ENCODE results near the gene ZFR.

Gene ZFR

DNA sequence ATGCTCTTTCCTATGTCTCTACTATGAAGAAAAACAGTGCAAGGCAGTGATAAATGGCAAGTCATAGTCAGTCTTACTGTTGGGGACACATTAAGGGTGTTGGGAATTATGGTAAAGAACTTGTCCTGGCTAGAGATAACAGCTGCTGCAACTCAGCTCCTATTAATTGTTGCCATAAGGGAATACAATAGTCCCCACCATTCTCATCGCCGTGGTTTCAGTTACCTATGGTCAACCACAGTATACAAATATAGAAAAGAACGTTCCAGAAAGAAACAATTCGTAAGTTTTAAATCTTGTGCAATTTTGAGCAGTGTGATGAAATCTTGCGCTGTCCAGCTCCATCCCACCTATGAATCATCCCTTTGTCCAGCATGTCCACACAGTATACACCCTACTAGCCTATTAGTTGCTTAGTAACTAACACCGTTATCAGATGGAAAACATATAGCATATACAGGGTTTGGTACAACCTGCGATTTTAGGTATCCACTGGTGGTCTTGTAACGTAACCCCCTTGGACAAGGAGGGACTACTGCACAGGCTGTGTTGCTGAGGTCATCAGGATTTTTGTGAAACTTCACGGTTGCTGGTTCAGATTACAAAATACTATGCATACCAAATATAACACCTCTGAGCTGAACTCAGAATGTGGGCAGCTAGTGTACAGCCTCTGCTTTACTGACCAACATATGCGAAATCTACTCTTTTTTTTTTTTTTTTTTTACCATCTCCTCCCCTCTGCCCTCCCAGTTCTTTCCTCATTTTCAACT is 53.5 kb downstream of the ZFR start:
- TF ChIP-seq, protein P1, sequence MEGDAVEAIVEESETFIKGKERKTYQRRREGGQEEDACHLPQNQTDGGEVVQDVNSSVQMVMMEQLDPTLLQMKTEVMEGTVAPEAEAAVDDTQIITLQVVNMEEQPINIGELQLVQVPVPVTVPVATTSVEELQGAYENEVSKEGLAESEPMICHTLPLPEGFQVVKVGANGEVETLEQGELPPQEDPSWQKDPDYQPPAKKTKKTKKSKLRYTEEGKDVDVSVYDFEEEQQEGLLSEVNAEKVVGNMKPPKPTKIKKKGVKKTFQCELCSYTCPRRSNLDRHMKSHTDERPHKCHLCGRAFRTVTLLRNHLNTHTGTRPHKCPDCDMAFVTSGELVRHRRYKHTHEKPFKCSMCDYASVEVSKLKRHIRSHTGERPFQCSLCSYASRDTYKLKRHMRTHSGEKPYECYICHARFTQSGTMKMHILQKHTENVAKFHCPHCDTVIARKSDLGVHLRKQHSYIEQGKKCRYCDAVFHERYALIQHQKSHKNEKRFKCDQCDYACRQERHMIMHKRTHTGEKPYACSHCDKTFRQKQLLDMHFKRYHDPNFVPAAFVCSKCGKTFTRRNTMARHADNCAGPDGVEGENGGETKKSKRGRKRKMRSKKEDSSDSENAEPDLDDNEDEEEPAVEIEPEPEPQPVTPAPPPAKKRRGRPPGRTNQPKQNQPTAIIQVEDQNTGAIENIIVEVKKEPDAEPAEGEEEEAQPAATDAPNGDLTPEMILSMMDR (conservative IDR thresholded peaks at IDR 0.05; ENCODE audit: low read depth, low read length) = no peak
- no peak overlapping the region for H3K4me3 ChIP-seq (ENCODE audit: low read length)
- DNase-seq (ENCODE audit: low read depth) = no peak

DNA sequence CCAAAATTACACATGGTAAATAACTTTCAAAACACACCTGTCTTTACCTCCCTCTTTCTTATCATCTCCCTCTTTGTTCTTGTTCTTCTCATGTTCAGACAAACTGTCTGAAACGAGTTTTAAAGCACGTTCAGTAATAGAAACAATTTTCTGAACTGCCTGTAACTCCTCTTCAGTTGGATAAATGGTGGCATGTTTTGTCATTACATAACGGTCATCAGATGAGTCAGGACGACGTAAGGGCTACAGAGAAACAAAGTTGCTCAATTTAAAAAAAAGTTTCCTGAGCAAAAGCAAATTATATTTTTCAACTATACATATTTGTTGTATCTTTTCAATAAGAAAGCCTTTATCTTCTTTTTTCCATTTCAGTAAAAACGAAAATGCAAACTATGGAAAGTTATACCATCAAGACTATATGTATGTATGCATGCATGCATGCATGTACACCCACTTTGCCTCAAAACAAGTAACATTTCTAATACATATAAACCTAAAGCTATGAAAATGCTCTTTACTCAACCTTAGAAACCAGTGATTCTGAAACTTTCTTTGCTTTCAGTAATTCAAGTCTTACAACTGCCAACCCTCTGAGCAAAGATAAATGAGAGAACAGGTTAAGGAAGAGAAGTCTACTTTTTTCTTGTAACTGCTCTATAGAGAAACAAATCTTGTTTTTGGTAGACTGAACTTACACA is 56.0 kb downstream of the ZFR start:
- DNase-seq (ENCODE audit: low read depth) = no peak
- no peak overlapping the region for H3K4me3 ChIP-seq (ENCODE audit: low read length)
- TF ChIP-seq, protein P1 (conservative IDR thresholded peaks at IDR 0.05; ENCODE audit: low read depth, low read length) = no peak

GRCh38 chr5:32387841-32388240 is 56.7 kb downstream of the ZFR start:
- no peak overlapping the region for H3K4me3 ChIP-seq (ENCODE audit: low read length)
- TF ChIP-seq, protein P1 (conservative IDR thresholded peaks at IDR 0.05; ENCODE audit: low read depth, low read length) = no peak
- no peak for DNase-seq (ENCODE audit: low read depth)

- TF ChIP-seq, protein P1 (conservative IDR thresholded peaks at IDR 0.05; ENCODE audit: low read depth, low read length) = no peak
- no peak for DNase-seq (ENCODE audit: low read depth)
- no peak overlapping the region for H3K4me3 ChIP-seq (ENCODE audit: low read length)
Measured at GRCh38 chr5:32387211-32387610, 57.3 kb downstream of the ZFR start.

DNA sequence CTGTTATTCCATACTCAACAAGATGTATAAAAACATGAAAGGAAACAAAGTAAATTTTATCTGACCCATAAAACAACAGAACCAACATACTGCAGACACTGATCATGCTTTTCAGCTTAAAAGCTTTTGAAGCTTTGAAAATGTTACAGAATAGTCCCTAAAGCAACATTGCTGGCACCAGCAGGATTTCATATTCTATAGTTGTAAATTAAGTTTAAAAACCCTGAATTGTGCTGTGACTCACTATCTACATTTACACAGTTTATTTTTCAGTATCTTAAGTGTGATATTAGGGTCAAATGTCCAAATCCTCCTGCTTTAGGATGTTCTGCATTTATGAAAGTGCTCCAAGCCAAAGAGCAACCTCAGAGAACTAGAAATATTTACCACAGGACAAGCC is 59.9 kb downstream of the ZFR start:
- H3K4me3 ChIP-seq (ENCODE audit: low read length) = no peak overlapping the region
- TF ChIP-seq, protein P1 (conservative IDR thresholded peaks at IDR 0.05; ENCODE audit: low read depth, low read length) = no peak
- no peak for DNase-seq (ENCODE audit: low read depth)

- DNase-seq (ENCODE audit: low read depth) = no peak
- no peak overlapping the region for H3K4me3 ChIP-seq (ENCODE audit: low read length)
- TF ChIP-seq, protein P1 (conservative IDR thresholded peaks at IDR 0.05; ENCODE audit: low read depth, low read length) = no peak
Measured at GRCh38 chr5:32383586-32383985, 61.0 kb downstream of the ZFR start.

GRCh38 chr5:32383065-32383464 is 61.5 kb downstream of the ZFR start:
- DNase-seq (ENCODE audit: low read depth) = no peak
- TF ChIP-seq, protein P1 (conservative IDR thresholded peaks at IDR 0.05; ENCODE audit: low read depth, low read length) = no peak
- H3K4me3 ChIP-seq (ENCODE audit: low read length) = no peak overlapping the region
